ENCODE results near the gene GRAMD2B.
"Not testable (repeated sequence)": the region's sequence is repeated elsewhere in the genome, so short reads cannot be mapped to it uniquely, and the experiment has no call there.

GRAMD2B gene

DNA sequence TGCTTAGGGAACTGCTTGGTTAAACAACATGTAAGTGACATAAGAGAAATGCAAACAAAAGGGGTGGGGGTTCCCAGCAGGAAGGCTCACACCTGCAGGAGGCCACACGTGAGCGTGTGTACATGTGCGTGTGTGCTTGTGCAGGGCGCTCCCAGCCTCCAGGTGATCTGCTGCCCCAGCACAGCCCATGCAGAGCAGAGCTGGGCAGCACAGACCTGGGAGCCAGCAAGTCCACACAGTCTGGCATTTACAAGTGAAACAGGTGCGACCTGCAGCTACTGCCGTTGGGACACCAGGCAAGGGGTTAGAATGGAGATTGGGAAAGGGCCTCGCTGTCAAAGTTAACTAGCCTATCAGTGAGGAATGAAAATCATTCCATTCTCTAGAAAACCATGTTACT is 41.8 kb downstream of the GRAMD2B start:
- H3K9me3 ChIP-seq (ENCODE audit: control extremely low read depth in 1 of 5, control insufficient read depth in 4 of 5, insufficient read depth in 2 of 5, low read depth in 1 of 5, low read length in 4 of 5): no peaks in the 10 kb centered on the region
- no peaks in the 10 kb centered on the region for H3K36me3 ChIP-seq (ENCODE audit: control insufficient read depth in 4 of 4, insufficient read depth in 4 of 4, low read length in 3 of 4)
- WGBS (ENCODE audit: insufficient coverage): 97% methylated on average over 7 of the region's 7 CpGs
- POLR2A ChIA-PET: no interaction called here
- H3K27me3 ChIP-seq (replicated peaks in 2 of 5; ENCODE audit: control insufficient read depth in 4 of 5, insufficient read depth in 5 of 5, low read length in 4 of 5): no peaks in the 10 kb centered on the region
- CTCF ChIA-PET: no interaction called here
- H3K27ac ChIP-seq (ENCODE audit: insufficient read depth in 1 of 2, low read depth in 1 of 2, low read length in 2 of 2, poor library complexity in 1 of 2, severe bottlenecking in 2 of 2): no peak overlapping the region
- no peaks in the 10 kb centered on the region for H3K4me1 ChIP-seq (ENCODE audit: control extremely low read depth in 1 of 4, control insufficient read depth in 4 of 4, insufficient read depth in 4 of 4, low read length in 3 of 4)
- H3K4me3 ChIP-seq (ENCODE audit: control insufficient read depth in 1 of 7, extremely low read depth in 1 of 7, insufficient read depth in 4 of 7, low read depth in 2 of 7, low read length in 6 of 7): no peak overlapping the region
- DNase-seq: no peak

DNA sequence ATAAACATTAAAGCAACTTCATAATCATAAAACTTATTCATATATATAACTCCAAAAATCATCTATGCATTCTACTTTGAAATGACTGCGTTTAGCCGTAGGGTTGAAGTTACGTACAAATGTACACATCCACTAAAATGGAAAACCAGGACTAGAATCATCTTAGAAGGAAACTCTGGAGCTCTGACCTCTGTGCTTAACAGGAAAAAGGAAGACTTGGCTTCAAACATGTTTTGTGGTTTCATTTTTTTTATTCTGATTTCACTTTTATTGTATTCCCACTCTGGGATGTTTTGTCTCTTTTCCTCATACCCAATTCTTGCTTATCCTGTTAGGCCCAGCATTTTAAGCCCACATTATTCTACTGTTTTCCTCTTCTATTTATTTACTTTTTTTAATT is 44.9 kb downstream of the GRAMD2B start:
- Histone ChIP-seq H3K4me1 (ENCODE audit: control extremely low read depth in 1 of 4, control insufficient read depth in 4 of 4, insufficient read depth in 4 of 4, low read length in 3 of 4) (no peaks in the 10 kb centered on the region), H3K27me3 (replicated peaks in 2 of 5; ENCODE audit: control insufficient read depth in 4 of 5, insufficient read depth in 5 of 5, low read length in 4 of 5) (no peaks in the 10 kb centered on the region), H3K9me3 (ENCODE audit: control extremely low read depth in 1 of 5, control insufficient read depth in 4 of 5, insufficient read depth in 2 of 5, low read depth in 1 of 5, low read length in 4 of 5) (no peaks in the 10 kb centered on the region), H3K36me3 (ENCODE audit: control insufficient read depth in 4 of 4, insufficient read depth in 4 of 4, low read length in 3 of 4) (peaks cover 0 to 11% (median 6%) of the 10 kb centered on the region in 4 experiments), H3K27ac (ENCODE audit: insufficient read depth in 1 of 2, low read depth in 1 of 2, low read length in 2 of 2, poor library complexity in 1 of 2, severe bottlenecking in 2 of 2) (no peak overlapping the region), H3K4me3 (ENCODE audit: control insufficient read depth in 1 of 7, extremely low read depth in 1 of 7, insufficient read depth in 4 of 7, low read depth in 2 of 7, low read length in 6 of 7) (no peak overlapping the region)
- POLR2A ChIA-PET: no interaction called here
- 100% methylated on average over 1 of the region's 3 CpGs for WGBS (ENCODE audit: insufficient coverage)
- no peak for DNase-seq
- CTCF ChIA-PET: no interaction called here

DNA sequence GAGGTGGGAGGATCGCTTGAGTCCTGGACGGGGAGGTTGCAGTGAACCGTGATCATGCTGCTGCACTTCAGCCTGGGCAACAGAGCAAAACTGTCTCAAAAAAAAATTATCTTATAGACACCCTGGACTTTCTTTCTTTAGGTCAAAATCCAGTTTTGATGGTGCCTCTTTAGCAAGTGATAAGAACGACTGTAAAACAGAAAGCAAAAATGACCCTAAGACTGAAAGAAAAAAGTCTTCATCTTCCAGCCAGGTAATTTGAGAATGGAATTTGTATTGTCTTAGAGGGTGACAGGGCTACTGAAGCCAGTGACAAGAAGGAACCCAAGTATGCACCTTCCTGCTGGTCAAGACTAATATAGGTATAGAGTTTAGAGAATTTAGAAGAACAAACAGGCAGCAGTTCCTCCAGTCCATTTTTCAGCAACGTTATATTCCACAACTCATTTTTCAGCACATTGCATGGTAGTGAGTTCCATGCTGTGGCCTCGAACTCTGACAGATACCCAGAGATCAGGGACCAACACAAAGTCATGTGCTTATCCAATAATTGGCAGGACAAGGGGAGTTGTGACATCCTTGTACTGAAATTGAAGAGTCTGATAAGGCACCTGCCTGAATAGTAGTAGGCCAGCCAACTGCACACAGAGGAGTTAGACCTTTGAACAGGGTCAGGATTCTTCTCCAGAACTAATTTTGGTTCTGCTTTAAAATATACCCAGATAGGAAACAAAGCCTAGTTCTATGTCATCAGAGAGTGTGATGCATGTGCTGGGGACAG is 46.5 kb downstream of the GRAMD2B start:
- POLR2A ChIA-PET: no interaction called here
- no peaks in the 10 kb centered on the region for H3K4me1 ChIP-seq (ENCODE audit: control extremely low read depth in 1 of 4, control insufficient read depth in 4 of 4, insufficient read depth in 4 of 4, low read length in 3 of 4)
- DNase-seq: no peak
- 98% methylated on average over 5 of the region's 6 CpGs for WGBS (ENCODE audit: insufficient coverage)
- H3K36me3 ChIP-seq (ENCODE audit: control insufficient read depth in 4 of 4, insufficient read depth in 4 of 4, low read length in 3 of 4): peaks cover 0 to 15% (median 8%) of the 10 kb centered on the region in 4 experiments
- H3K4me3 ChIP-seq (ENCODE audit: control insufficient read depth in 1 of 7, extremely low read depth in 1 of 7, insufficient read depth in 4 of 7, low read depth in 2 of 7, low read length in 6 of 7): no peak overlapping the region
- no peaks in the 10 kb centered on the region for H3K27me3 ChIP-seq (replicated peaks in 2 of 5; ENCODE audit: control insufficient read depth in 4 of 5, insufficient read depth in 5 of 5, low read length in 4 of 5)
- H3K27ac ChIP-seq (ENCODE audit: insufficient read depth in 1 of 2, low read depth in 1 of 2, low read length in 2 of 2, poor library complexity in 1 of 2, severe bottlenecking in 2 of 2): no peak overlapping the region
- CTCF ChIA-PET: no interaction called here
- H3K9me3 ChIP-seq (ENCODE audit: control extremely low read depth in 1 of 5, control insufficient read depth in 4 of 5, insufficient read depth in 2 of 5, low read depth in 1 of 5, low read length in 4 of 5): no peaks in the 10 kb centered on the region

DNA sequence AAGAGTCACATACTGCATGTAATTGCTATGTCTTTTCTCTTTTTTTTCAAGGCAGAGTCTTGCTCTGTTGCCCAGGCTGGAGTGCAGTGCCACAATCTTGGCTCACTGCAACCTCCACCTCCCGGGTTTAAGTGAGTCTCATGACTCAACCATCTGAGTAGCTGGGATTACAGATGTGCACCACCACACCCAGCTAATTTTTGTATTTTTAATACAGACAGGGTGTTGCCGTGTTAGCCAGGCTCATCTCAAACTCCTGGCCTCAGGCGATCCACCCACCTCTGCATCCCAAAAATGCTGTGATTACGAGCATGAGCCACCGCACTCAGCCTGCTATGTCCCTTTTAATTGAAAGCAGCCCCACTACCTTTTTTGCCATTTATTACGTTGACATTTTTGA is 47.3 kb downstream of the GRAMD2B start:
- CTCF ChIA-PET: interaction anchor here (0.9 to 1.0 kb wide), 2 partner anchors 10 kb away, joined by 3 to 4 read pairs; no protein-coding TSS in a partner anchor
- DNase-seq; H3K4me1 ChIP-seq (ENCODE audit: control extremely low read depth in 1 of 4, control insufficient read depth in 4 of 4, insufficient read depth in 4 of 4, low read length in 3 of 4); H3K4me3 ChIP-seq (ENCODE audit: control insufficient read depth in 1 of 7, extremely low read depth in 1 of 7, insufficient read depth in 4 of 7, low read depth in 2 of 7, low read length in 6 of 7); H3K27ac ChIP-seq (ENCODE audit: insufficient read depth in 1 of 2, low read depth in 1 of 2, low read length in 2 of 2, poor library complexity in 1 of 2, severe bottlenecking in 2 of 2); H3K27me3 ChIP-seq (replicated peaks in 2 of 5; ENCODE audit: control insufficient read depth in 4 of 5, insufficient read depth in 5 of 5, low read length in 4 of 5); H3K9me3 ChIP-seq (ENCODE audit: control extremely low read depth in 1 of 5, control insufficient read depth in 4 of 5, insufficient read depth in 2 of 5, low read depth in 1 of 5, low read length in 4 of 5); POLR2A ChIA-PET: not testable (repeated sequence)
- peaks cover 0 to 15% (median 8%) of the 10 kb centered on the region in 4 experiments for H3K36me3 ChIP-seq (ENCODE audit: control insufficient read depth in 4 of 4, insufficient read depth in 4 of 4, low read length in 3 of 4)
- WGBS (ENCODE audit: insufficient coverage): 96% methylated on average over 5 of the region's 6 CpGs

DNA sequence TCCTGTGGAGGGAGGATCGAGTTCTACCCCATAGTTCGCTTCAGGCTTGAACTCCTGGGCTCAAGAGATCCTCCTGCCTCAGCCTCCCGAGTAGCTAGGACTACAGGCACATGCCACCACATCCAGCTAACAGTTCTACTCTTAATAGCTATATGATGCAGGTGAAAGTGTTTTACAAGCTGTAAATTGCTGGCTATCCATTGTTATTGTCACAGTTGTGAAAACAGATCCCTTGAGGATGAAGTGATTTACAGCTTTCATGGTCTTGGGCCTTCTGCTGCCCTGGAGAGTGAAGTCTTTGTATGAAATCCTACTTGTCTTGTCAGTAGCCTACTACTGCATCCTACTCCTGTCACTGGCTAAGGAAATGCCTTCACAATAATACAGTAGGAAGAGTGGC is 48.0 kb downstream of the GRAMD2B start:
- no peak overlapping the region for H3K4me3 ChIP-seq (ENCODE audit: control insufficient read depth in 1 of 7, extremely low read depth in 1 of 7, insufficient read depth in 4 of 7, low read depth in 2 of 7, low read length in 6 of 7)
- ChIA-PET POLR2A (no interaction called here), CTCF (interaction anchor here (0.9 to 1.0 kb wide), 2 partner anchors 9 to 10 kb away, joined by 3 to 4 read pairs; no protein-coding TSS in a partner anchor)
- no peaks in the 10 kb centered on the region for H3K4me1 ChIP-seq (ENCODE audit: control extremely low read depth in 1 of 4, control insufficient read depth in 4 of 4, insufficient read depth in 4 of 4, low read length in 3 of 4)
- WGBS (ENCODE audit: insufficient coverage): no CpG with 5 or more reads among the region's 3 CpGs
- peaks cover 0 to 15% (median 8%) of the 10 kb centered on the region in 4 experiments for H3K36me3 ChIP-seq (ENCODE audit: control insufficient read depth in 4 of 4, insufficient read depth in 4 of 4, low read length in 3 of 4)
- no peaks in the 10 kb centered on the region for H3K9me3 ChIP-seq (ENCODE audit: control extremely low read depth in 1 of 5, control insufficient read depth in 4 of 5, insufficient read depth in 2 of 5, low read depth in 1 of 5, low read length in 4 of 5)
- no peak for DNase-seq
- no peak overlapping the region for H3K27ac ChIP-seq (ENCODE audit: insufficient read depth in 1 of 2, low read depth in 1 of 2, low read length in 2 of 2, poor library complexity in 1 of 2, severe bottlenecking in 2 of 2)
- H3K27me3 ChIP-seq (replicated peaks in 2 of 5; ENCODE audit: control insufficient read depth in 4 of 5, insufficient read depth in 5 of 5, low read length in 4 of 5): no peaks in the 10 kb centered on the region

DNA sequence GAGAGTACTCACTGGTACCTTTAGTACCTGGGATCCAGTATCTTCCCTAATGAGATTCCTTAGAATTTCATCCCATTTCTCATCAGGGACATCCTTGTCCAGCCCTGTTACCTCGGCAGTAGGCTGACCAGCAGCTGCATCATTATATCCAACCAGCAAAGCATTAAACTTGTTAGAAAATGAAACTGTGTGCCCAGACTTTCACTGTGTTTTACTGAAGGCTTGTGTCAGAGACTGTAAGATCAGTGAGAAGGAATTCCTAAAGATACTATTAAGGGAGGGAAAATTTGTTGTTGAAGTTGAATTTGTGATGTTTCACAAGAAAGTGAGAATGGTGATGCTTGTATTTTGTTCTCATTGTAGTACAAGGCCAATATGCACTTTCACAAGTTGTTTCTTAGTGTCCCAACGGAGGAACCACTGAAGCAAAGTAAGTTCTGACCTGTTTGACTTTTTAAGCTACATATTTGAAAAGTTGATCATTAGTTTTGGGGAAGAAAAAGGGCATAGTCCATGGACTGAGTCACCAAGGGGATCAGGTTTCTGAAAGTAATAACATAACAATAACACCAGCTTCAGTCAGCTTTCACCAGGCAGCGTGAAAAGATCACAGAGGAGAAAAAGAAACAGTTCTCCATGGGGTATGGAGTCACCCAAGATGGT is 48.8 kb downstream of the GRAMD2B start:
- 100% methylated on average over 2 of the region's 3 CpGs for WGBS (ENCODE audit: insufficient coverage)
- H3K27me3 ChIP-seq (replicated peaks in 2 of 5; ENCODE audit: control insufficient read depth in 4 of 5, insufficient read depth in 5 of 5, low read length in 4 of 5): no peaks in the 10 kb centered on the region
- peaks cover 0 to 15% (median 8%) of the 10 kb centered on the region in 4 experiments for H3K36me3 ChIP-seq (ENCODE audit: control insufficient read depth in 4 of 4, insufficient read depth in 4 of 4, low read length in 3 of 4)
- no peaks in the 10 kb centered on the region for H3K4me1 ChIP-seq (ENCODE audit: control extremely low read depth in 1 of 4, control insufficient read depth in 4 of 4, insufficient read depth in 4 of 4, low read length in 3 of 4)
- no peak overlapping the region for H3K4me3 ChIP-seq (ENCODE audit: control insufficient read depth in 1 of 7, extremely low read depth in 1 of 7, insufficient read depth in 4 of 7, low read depth in 2 of 7, low read length in 6 of 7)
- no peak for DNase-seq
- H3K27ac ChIP-seq (ENCODE audit: insufficient read depth in 1 of 2, low read depth in 1 of 2, low read length in 2 of 2, poor library complexity in 1 of 2, severe bottlenecking in 2 of 2): no peak overlapping the region
- no peaks in the 10 kb centered on the region for H3K9me3 ChIP-seq (ENCODE audit: control extremely low read depth in 1 of 5, control insufficient read depth in 4 of 5, insufficient read depth in 2 of 5, low read depth in 1 of 5, low read length in 4 of 5)
- ChIA-PET CTCF (no interaction called here), POLR2A (no interaction called here)

DNA sequence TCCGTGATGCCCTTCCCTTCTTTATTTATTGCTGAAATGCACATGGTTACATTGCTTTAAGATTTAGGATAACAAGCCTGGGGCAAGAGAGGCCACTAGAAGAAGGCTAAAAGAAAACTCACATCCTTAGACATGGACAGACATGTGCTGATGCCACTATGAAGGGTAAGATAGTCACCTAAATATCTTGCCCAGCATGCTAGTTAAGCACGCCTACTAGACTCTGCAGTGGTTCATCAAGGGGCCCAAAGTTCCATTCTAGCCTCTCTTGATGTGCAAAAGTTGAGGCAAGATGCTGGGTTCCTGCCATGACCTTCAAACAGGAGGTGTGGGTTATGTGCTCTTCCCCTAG is 49.3 kb downstream of the GRAMD2B start:
- DNase-seq: no peak
- Histone ChIP-seq H3K4me1 (ENCODE audit: control extremely low read depth in 1 of 4, control insufficient read depth in 4 of 4, insufficient read depth in 4 of 4, low read length in 3 of 4) (no peaks in the 10 kb centered on the region), H3K36me3 (ENCODE audit: control insufficient read depth in 4 of 4, insufficient read depth in 4 of 4, low read length in 3 of 4) (peaks cover 0 to 15% (median 8%) of the 10 kb centered on the region in 4 experiments), H3K27me3 (replicated peaks in 2 of 5; ENCODE audit: control insufficient read depth in 4 of 5, insufficient read depth in 5 of 5, low read length in 4 of 5) (no peaks in the 10 kb centered on the region), H3K27ac (ENCODE audit: insufficient read depth in 1 of 2, low read depth in 1 of 2, low read length in 2 of 2, poor library complexity in 1 of 2, severe bottlenecking in 2 of 2) (no peak overlapping the region), H3K4me3 (ENCODE audit: control insufficient read depth in 1 of 7, extremely low read depth in 1 of 7, insufficient read depth in 4 of 7, low read depth in 2 of 7, low read length in 6 of 7) (no peak overlapping the region), H3K9me3 (ENCODE audit: control extremely low read depth in 1 of 5, control insufficient read depth in 4 of 5, insufficient read depth in 2 of 5, low read depth in 1 of 5, low read length in 4 of 5) (no peaks in the 10 kb centered on the region)
- 100% methylated on average over 1 of the region's 2 CpGs for WGBS (ENCODE audit: insufficient coverage)
- CTCF ChIA-PET: no interaction called here
- POLR2A ChIA-PET: no interaction called here

Measured in common myeloid progenitor, CD34-positive (primary cell).